ENCODE measurements around the gene COA6.
"Not testable (repeated sequence)": the region's sequence is repeated elsewhere in the genome, so short reads cannot be mapped to it uniquely, and the experiment has no call there.

Gene COA6

GRCh38 chr1:234356615-234357269 is 16.5 kb upstream of the COA6 start:
- DNase-seq (peak; percentile 47 to 77), ATAC-seq (peak; percentile 87)
- not testable (repeated sequence) for H3K27me3 Mint-ChIP-seq, H3K9me3 Mint-ChIP-seq
- H3K27ac Mint-ChIP-seq = peak overlapping the region; percentile 67 to 95
- peak overlapping the region; percentile 83 to 85 for H3K4me3 Mint-ChIP-seq
- peaks cover 25% of the 10 kb centered on the region for H3K4me1 Mint-ChIP-seq

GRCh38 chr1:234357831-234358230 is 15.4 kb upstream of the COA6 start:
- Mint-ChIP-seq H3K4me3 (peak overlapping the region; percentile 55 to 85), H3K9me3 (no peaks in the 10 kb centered on the region), H3K27ac (peak overlapping the region in 1 of 2 donors; percentile 88), H3K4me1 (peaks cover 25% of the 10 kb centered on the region), H3K27me3 (peaks cover 9% of the 10 kb centered on the region)
- ATAC-seq (no peak), DNase-seq (no peak)

DNA sequence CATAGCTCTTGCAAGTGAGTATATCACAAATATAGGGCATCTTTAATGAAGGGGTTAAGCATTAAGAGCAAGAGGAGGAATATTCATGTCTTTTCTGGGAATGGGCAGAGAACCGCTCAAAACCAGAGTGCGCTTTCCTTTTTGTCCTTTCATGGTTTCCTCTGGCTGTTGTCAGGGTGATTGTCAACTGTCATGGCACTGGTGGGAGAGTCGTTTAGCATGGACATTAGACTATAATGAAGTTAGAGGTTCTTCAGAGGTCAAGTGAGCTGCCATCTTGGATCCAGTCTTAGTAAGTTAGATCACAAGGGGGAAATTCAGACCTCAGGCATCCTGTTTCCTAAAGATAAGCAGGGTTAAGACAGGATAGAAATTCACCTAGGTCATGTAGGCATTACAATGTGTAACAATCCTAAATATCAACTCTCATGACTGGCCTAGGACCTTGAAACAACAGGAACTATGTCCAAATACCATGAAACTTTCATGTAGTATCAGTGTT is 12.1 kb upstream of the COA6 start:
- no peak for ATAC-seq
- Mint-ChIP-seq H3K27me3 (no peaks in the 10 kb centered on the region), H3K9me3 (no peaks in the 10 kb centered on the region), H3K4me3 (no peak overlapping the region), H3K4me1 (peaks cover 21% of the 10 kb centered on the region), H3K27ac (no peak overlapping the region)
- DNase-seq = no peak

- Mint-ChIP-seq H3K4me1 (peaks cover 20% of the 10 kb centered on the region), H3K9me3 (no peaks in the 10 kb centered on the region), H3K27me3 (no peaks in the 10 kb centered on the region), H3K4me3 (no peak overlapping the region), H3K27ac (no peak overlapping the region)
- no peak for DNase-seq
- no peak for ATAC-seq
Observed at GRCh38 chr1:234362558-234362957, 10.7 kb upstream of the COA6 start.

DNA sequence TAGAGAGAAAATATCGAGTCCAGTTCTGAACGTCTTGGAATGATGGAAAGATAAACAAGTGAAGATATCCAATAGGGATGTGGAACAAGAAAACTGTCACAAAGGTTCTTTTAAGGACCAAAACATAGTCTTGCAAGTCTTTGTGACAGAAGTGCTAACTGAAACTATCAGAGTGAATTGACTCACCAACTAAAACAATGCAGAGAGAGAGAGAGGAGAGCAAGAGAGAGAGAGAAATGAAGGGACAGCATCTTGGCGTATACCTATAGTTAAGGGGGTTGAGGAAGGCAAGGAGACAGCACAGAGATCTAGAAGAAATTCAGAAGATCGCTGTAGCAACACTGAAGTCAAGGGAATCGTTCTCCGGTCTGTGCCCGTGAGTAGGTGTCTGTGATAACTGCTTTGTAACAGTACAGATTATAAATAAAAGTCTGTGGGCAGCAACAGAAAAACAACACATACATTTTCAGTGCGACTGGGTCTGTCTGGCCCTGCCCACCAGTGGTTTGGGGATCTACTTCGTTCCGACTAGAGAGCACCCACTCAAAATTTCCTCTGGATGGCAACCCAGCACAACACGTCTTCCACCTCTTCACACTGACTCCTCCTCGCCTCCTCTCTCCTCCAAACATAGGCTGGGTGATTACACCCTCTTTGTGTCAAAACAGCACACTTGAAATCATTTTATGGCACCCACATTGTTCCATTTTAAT is 4.8 kb upstream of the COA6 start:
- Mint-ChIP-seq H3K9me3 (no peaks in the 10 kb centered on the region), H3K27ac (no peak overlapping the region), H3K27me3 (no peaks in the 10 kb centered on the region), H3K4me1 (peaks cover 13% of the 10 kb centered on the region), H3K4me3 (no peak overlapping the region)
- ATAC-seq (no peak), DNase-seq (no peak)

- H3K4me3 Mint-ChIP-seq = no peak overlapping the region
- no peaks in the 10 kb centered on the region for H3K27me3 Mint-ChIP-seq
- ATAC-seq (no peak), DNase-seq (no peak)
- H3K4me1 Mint-ChIP-seq = peaks cover 13% of the 10 kb centered on the region
- H3K9me3 Mint-ChIP-seq = no peaks in the 10 kb centered on the region
- no peak overlapping the region for H3K27ac Mint-ChIP-seq
Observed at GRCh38 chr1:234369033-234369430, 4.2 kb upstream of the COA6 start.

DNA sequence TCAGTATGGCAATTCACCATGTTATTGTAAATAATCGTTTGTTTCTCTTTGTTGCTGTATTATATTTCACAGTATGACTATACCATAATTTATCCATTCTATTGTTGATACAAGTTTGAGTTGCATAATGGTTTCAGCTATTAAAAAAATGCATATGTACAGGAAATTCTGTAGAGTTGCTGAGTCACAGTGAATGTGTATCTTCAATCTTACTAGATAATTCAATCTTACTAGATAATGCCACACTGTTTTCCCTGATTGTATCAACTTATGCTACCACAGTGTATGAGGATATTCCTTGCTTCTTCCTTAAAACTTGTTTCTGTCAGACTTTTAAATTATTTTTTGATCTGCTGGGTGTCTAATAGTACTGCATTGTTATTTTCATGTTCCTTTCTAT is 3.5 kb upstream of the COA6 start:
- Mint-ChIP-seq H3K9me3 (no peaks in the 10 kb centered on the region), H3K4me3 (no peak overlapping the region), H3K27me3 (no peaks in the 10 kb centered on the region), H3K4me1 (peaks cover 20% of the 10 kb centered on the region), H3K27ac (no peak overlapping the region)
- no peak for ATAC-seq
- DNase-seq = no peak

GRCh38 chr1:234371414-234371813 is 1.8 kb upstream of the COA6 start:
- DNase-seq (no peak), ATAC-seq (no peak)
- Mint-ChIP-seq H3K27me3 (no peaks in the 10 kb centered on the region), H3K4me3 (no peak overlapping the region), H3K27ac (no peak overlapping the region), H3K4me1 (peaks cover 32% of the 10 kb centered on the region), H3K9me3 (no peaks in the 10 kb centered on the region)

GRCh38 chr1:234372011-234372757 is 1.1 kb upstream of the COA6 start:
- ATAC-seq (no peak), DNase-seq (no peak)
- no peaks in the 10 kb centered on the region for H3K9me3 Mint-ChIP-seq
- H3K4me3 Mint-ChIP-seq = peak overlapping the region; percentile 89 to 97
- peak overlapping the region; percentile 27 to 100 for H3K27ac Mint-ChIP-seq
- no peaks in the 10 kb centered on the region for H3K27me3 Mint-ChIP-seq
- H3K4me1 Mint-ChIP-seq = peaks cover 38% of the 10 kb centered on the region

DNA sequence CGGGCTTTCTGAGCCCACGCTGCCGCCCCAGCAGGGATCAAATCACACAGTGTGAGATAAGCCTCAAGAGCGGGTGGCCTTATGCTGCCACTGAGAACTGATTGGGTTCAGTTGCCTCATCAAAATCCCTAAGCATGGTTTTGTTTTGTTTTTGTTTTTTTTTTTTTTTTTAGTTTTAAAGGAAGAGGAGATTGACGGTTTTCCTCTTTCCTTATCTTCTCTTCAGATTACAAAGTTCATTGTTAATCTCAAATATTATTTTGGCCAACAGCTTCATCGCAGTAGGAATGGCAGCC is 651 bp downstream of the COA6 start:
- Mint-ChIP-seq H3K4me3 (peak overlapping the region; percentile 89 to 97), H3K27me3 (no peaks in the 10 kb centered on the region), H3K27ac (peak overlapping the region; percentile 100), H3K4me1 (peaks cover 55% of the 10 kb centered on the region), H3K9me3 (peaks cover under 1 to 2% of the 10 kb centered on the region in 2 donors)
- ATAC-seq (peak; percentile 47), DNase-seq (no peak)

DNA sequence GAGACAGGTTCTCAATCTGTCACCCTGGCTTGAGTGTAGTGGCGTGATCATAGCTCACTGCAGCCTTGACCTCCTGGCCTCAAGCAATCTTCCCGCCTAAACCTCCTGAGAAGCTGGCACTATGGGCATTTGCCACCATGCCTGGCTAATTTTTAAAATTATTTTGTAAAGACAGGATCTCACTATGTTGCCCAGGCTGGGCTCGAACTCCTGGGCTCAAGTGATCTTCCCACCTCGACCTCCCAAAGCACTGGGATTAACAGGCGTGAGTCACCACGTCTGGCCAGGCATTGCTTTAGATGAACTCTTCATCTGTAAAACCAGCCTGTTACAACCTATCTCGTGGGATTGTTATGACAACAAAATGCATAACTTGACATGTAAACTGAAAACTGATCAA is 2.4 kb downstream of the COA6 start:
- Mint-ChIP-seq H3K27ac (peak overlapping the region; percentile 42 to 81), H3K27me3 (no peaks in the 10 kb centered on the region), H3K4me1 (peaks cover 64% of the 10 kb centered on the region), H3K9me3 (peaks cover 8 to 11% of the 10 kb centered on the region in 2 donors), H3K4me3 (peak overlapping the region in 1 of 2 donors; percentile 10)
- DNase-seq = no peak
- no peak for ATAC-seq

- not testable (repeated sequence) for H3K4me3 Mint-ChIP-seq, DNase-seq, H3K27ac Mint-ChIP-seq, ATAC-seq, H3K27me3 Mint-ChIP-seq
- Mint-ChIP-seq H3K4me1 (peaks cover 45% of the 10 kb centered on the region), H3K9me3 (peaks cover 8 to 11% of the 10 kb centered on the region in 2 donors)
Observed at GRCh38 chr1:234379591-234380109, 6.4 kb downstream of the COA6 start.

DNA sequence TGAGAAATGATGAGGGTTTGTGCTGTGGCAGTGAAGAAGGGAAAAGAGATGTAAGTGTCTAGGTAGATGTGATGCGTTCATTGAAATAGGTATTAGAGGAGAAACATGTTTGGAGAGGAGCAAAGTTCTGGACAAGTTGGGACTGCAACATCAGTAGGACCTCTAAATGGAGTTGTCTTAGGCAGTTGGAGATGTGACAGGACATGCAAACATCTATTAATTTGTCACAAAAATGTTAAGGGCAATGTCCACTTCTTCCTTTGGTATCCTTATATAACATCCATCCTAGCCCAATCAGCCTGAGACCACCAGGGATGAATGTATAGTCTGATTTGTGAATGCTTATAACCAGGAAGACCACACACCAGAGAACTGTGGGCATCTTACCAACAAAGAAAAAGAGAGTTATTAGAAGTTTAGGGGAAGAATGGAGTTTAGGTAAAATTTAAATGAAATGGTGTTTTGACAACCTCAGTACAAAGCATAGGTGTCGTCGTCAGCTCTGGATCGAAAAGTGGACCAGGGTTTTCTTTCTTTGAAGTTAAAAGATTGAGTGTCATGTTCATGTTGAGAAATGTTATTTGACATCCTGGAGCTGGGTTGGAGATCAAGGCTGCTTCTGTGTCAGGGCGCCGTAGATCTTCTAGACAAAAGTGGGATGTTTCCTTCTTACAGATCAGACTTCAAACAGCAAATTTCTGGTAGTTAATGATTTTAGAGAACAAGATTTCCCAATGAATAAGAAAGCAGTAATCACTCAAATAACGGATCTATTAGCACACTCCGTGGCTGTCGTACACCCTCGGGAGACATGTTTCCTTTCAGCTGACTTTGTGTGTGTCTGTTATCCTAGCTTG is 8.7 kb downstream of the COA6 start:
- no peaks in the 10 kb centered on the region for H3K27me3 Mint-ChIP-seq
- peaks cover 33% of the 10 kb centered on the region for H3K4me1 Mint-ChIP-seq
- H3K4me3 Mint-ChIP-seq = no peak overlapping the region
- no peak for DNase-seq
- H3K9me3 Mint-ChIP-seq = peaks cover 8 to 11% of the 10 kb centered on the region in 2 donors
- peak overlapping the region in 1 of 2 donors; percentile 10 for H3K27ac Mint-ChIP-seq
- no peak for ATAC-seq

- Mint-ChIP-seq H3K4me1 (peaks cover 6% of the 10 kb centered on the region), H3K4me3 (no peak overlapping the region), H3K27me3 (no peaks in the 10 kb centered on the region), H3K27ac (no peak overlapping the region), H3K9me3 (no peaks in the 10 kb centered on the region)
- ATAC-seq (no peak), DNase-seq (no peak)
Observed at GRCh38 chr1:234386122-234386521, 12.9 kb downstream of the COA6 start.

- DNase-seq = no peak
- H3K9me3 Mint-ChIP-seq = no peaks in the 10 kb centered on the region
- no peak overlapping the region for H3K27ac Mint-ChIP-seq
- no peak overlapping the region for H3K4me3 Mint-ChIP-seq
- no peaks in the 10 kb centered on the region for H3K27me3 Mint-ChIP-seq
- no peak for ATAC-seq
- peaks cover 6% of the 10 kb centered on the region for H3K4me1 Mint-ChIP-seq
Observed at GRCh38 chr1:234388094-234388493, 14.8 kb downstream of the COA6 start.
